Left ventricle myocardium superior (tissue), 1 donor: ENCODE measurements around the gene POMGNT1. TPM values are rescaled to one million over a fixed set of nuclear protein-coding genes. Genes with fewer than 3 reads are reported as not detected.

Experiments
- ATAC-seq: fragments of 200-7000 bp; cut with Tn5 transposase; one replicate; pipeline ENCODE4 v1.9.1; 2020; ENCODE audit warnings: mild to moderate bottlenecking, moderate library complexity
- DNase-seq: peaks from one replicate; pipeline ENCODE4 v3.0.0-alpha.2; 2020
- intact Hi-C: fragments of 100-400 bp; cut with micrococcal nuclease; formaldehyde crosslinking; loops from one replicate; pipeline ENCODE4 v1.11.0; 2022
- total RNA-seq: library from RNA; stranded (reverse); fragmentation: NEBNext Ultra II Directional; extraction: Animal tissue kit (Norgen Biotek cat#: 25700); gene quantifications from one replicate; pipeline ENCODE4 v1.2.1, GENCODE V29; 2021
- donor health status: DM: no; HTN: yes; CAD: no; lungs with severe emphysema.

POMGNT1 gene
- total RNA-seq, 1 donor from 2014 or later = 137 TPM

DNA sequence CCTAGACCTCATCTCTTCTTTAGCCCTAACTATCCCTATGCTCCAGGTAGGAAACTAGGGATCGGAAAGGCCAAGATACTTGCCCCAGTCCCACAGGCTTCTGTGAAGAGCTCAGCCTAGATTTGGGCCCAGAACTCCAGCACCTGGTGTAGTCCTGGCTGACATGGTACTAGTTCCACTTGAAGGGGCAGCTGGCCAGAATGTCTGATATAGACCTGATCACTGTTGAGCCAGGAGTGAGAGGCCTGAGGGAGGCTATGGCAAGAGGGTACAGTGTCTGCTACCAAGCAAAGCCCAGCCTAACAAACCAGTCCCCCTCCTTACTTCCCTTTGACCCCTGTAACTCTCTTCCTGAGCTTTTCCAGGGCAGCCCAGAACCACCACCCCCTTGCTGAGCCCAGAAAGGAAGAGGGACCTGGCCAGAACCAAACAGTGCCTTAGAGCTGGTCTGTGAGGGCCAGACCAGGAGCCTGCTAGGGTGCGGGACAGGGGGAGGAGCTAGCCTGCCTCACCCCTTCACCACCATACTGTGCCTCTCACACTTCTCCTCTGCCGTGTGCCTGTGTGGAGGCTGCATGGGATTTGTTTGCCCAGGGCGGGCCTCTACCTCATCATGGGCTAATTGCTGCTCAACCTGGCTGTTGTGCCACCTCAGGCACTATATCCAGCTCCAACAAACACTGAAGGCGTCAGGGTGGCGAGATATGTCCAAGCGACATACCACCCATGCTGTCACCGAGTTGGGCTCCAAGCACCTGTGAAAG lies 10.9 kb downstream of the POMGNT1 start:
- no peak for DNase-seq
- peak; percentile 40 for ATAC-seq
- intact Hi-C loops = no loop called here

DNA sequence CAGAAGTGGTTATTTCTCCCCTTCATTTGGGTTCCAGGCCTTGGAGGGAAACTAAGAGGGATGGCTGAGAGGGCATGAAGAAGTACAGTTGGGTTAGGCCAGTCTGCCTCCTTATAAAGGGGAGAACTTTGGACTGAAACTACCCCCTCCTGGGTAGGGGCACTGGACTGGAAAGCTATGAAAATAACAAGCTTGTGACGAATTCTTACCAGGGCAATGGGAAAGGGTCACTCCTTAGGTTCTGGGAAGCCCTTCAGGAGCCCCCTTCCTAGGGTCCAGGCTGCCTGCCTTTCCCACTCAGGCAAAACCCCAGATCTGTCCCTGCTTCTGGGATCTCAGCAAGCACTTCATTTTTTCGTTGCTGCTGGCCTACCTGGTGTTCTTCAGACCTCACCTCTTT lies 12.2 kb downstream of the POMGNT1 start:
- intact Hi-C loops = no loop called here
- DNase-seq (no peak), ATAC-seq (no peak)

DNA sequence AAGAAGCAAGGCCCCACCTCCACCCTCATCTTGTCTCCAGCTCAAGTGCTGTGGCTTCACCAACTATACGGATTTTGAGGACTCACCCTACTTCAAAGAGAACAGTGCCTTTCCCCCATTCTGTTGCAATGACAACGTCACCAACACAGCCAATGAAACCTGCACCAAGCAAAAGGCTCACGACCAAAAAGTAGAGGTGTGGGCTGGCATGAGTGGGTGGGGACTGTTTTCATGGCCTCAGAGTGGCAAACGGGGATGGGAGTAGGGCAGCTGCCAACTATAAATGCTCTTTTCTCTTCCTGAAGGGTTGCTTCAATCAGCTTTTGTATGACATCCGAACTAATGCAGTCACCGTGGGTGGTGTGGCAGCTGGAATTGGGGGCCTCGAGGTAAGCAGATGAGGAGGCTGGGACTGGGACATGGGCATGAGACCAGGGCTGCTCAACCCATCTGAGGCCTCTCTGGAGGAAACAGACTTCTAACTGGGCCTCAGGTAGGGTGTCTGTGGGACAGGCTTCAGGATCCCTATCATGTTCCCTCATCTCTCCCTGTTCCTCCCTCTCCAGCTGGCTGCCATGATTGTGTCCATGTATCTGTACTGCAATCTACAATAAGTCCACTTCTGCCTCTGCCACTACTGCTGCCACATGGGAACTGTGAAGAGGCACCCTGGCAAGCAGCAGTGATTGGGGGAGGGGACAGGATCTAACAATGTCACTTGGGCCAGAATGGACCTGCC lies 13.1 kb downstream of the POMGNT1 start:
- DNase-seq (no peak), ATAC-seq (no peak)
- intact Hi-C loops = no loop called here

DNA sequence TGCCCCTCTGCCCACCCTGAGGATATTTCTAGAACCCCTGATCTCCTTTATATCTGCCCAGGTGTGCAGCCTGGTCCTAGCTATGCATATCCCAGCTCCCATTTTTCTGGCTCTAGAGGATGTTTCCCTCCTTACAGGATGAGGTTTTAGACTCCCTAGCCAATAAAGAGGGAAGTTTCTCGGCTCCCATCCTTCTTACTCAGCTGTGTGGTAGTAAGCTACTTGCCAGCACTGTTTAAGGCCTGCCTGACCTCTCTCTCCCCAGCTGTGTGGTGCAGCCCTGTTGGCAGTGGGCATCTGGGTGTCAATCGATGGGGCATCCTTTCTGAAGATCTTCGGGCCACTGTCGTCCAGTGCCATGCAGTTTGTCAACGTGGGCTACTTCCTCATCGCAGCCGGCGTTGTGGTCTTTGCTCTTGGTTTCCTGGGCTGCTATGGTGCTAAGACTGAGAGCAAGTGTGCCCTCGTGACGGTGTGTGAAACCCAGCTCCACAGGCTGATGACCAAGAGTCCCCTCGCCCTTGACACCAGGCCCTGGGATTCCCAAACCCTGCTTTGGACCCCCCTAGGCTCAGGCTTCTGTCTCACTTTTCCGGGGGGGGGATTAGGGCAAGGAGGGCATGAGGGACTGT lies 14.2 kb downstream of the POMGNT1 start:
- intact Hi-C loops = no loop called here
- ATAC-seq = no peak
- DNase-seq = no peak

DNA sequence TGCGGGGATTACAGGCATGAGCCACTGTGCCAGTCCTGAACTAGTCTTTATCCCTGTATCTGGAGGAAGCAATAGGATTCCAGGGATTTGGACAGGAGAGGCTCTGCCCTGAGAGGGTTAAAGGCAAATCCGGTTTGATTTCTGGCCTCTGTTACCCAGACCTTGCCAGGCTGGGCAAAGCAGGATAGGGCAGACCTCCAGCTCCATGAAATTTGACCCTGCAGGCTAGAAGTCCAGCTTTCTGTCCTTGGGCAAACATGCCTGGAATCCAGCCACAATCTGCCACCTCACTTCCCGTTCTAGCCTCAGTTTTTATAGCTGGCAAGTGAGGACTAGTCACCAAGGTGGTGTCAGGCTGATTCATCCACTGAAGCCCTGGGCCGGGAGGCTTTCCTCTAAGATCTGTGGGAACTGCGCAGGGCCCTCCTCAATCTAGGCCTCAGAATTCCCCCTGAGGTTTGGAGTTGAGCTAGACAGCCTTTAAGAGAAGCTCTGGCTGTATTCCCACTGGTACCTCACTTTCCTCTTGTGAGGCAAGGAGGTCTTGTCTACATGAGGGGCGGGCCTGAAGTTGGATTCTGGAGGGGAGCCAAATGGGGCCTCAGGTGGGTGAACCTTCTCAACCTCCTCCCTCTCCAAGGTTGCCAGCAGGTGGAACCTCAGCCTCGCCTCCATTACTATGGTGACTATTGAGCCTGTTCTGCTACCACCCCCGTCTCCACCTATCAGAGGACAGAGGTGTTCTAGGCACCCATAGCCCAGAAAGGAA lies 15.0 kb downstream of the POMGNT1 start:
- intact Hi-C loops = no loop called here
- peak; percentile 69 for DNase-seq
- peak; percentile 73 for ATAC-seq

DNA sequence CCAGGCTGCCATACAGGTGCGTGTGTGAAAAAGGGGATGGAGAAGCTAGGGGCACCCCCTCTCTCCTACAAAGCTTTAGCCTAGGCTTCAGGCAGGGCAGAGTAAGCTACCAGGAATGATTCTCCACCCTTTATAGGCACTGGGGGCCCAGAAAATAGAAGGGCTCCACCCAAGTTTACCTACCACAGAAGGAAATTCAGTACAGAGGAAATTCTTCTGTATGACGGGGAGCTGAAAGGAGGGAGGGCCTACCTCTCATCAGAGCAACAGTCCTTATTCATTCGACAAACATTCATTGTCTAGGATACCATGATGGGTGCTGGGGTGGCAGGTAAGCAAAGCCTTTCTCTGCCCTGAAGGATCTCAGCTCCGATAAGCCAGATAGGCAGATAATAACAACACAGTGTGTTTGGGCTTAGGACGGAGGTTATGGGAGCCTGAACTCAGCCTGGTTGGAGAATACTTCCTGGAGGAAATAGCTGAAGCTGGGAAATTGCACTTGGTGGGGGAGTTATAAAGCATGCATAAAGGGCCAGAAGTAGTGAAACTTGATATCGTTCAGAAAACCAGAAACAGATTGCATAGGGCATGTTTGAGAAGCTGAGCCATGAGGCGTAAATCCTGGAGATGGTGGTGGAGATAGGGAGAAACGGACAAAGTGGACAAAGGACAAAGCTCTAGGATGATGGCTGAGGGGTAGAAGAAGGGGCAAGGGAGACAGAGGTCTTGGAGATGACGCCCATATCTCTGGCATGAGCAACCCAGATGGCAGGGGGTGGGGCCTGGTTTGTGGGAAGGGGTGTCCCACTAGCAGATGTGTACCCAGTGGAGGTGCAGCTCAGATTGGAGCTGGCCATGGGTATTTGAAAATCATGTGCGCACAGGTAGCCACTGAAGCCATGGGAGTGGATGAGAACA lies 16.6 kb downstream of the POMGNT1 start:
- DNase-seq = no peak
- ATAC-seq = no peak
- intact Hi-C loops = no loop called here

DNA sequence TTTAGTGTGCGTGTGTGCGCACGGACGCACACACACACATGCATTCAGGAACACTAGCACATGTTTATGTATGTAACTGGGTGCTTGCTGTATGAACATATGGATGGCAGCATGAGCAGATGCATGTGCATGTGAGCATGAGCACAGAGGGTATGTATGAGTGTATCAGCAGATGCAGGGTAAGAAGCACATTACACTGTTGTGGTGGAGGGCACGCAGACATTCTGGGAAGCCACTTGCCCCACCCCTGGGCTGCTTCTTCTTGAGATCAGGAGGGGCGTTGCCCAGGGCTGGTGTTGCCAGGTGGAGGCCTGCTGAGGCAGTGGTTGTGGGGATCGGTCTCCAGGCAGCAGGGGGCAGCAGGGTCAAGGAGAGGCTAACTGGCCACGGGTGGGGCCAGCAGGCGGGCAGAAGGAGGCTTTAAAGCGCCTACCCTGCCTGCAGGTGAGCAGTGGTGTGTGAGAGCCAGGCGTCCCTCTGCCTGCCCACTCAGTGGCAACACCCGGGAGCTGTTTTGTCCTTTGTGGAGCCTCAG lies 18.1 kb downstream of the POMGNT1 start:
- intact Hi-C loops = no loop called here
- ATAC-seq (peak; percentile 8), DNase-seq (no peak)

DNA sequence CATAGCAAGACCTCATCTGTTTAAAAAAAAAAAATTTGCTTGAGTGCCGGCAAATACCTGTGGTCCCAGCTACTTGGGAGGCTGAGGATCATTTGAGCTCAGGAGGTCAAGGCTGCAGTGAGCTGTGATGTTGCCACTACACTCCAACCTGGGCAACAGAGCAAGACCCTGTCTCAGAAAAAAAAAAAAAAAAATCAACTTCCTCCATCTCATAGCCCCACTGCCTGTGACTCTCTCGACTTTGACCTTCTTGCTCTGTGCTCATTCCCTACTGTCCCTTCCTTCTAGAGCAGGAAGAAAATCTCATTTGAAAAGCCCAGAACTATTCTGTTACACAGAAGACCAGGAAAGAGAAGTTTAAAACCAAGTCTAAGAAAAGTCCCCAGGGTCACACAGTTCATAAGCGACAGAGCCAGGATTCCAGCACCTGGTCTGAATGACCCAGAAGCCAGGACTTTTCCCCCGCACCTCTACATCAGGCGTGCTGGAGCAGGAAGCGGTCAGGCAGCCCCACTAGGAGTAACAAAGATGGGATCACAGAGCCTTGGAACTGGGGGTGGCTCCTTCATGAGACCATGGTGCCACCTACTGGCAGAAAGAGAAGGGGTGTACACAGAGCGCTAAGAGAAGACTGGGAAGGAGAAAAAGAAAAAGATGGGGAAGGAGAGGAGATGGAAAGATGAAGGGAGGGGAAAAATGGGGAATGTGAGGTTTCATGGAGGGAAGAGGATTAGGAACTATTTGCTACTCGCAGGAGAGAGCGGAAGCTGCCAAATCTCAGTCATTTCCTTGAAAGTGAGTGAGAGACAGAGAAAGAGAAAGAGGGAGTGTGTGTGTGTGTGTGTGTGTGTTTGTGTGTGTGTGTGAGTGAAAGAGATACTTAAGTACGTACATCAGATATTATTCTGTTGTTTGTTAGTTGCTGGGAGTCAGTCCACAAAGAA lies 18.8 kb downstream of the POMGNT1 start:
- DNase-seq (peak; percentile 68), ATAC-seq (peak; percentile 78)
- intact Hi-C loops = loop anchor here (2.0 to 5.0 kb wide), 2 partner anchors 47 to 143 kb away; partner anchors contain the start of gene PIK3R3

DNA sequence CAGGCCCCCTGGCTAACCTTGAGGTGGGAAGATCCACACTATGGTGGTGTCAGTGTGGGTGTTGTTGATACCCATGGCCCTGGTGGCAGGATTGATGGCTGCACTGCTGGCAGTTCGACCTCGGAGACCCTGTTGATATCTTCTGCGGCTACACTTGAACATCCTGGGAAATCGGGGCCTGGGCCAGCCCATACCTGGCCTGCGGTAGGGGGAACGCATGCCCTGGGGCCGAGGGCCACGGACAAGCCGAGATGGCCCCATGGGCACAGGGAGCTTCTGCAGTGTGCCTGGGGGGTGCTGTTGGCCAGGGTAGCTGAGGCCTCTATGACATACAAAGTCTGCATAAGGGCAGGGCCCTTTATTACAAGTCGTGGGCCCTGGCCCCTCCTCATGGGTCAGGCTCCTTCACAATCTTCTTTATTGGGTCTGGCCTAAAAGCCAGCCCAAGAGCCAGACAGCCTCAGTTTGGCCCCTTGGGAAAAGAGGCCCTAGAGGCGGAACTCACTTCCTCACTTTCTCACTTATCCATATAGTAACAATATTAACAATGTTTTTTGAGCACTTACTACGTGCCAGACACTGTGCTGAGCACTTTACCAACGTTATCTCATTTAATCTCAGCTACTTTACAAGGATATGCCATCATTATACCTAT lies 21.9 kb downstream of the POMGNT1 start, which contains the start of gene P3R3URF:
Gene P3R3URF, minus strand, starts transcription at position 278 of the 655 bp plus-strand sequence. Its CDS starts 17 bp downstream, at position 261.
- no peak for DNase-seq
- ATAC-seq = no peak
- intact Hi-C loops = loop anchor here (5.0 kb wide), 1 partner anchor 44 kb away; the partner anchor contains the start of gene PIK3R3

DNA sequence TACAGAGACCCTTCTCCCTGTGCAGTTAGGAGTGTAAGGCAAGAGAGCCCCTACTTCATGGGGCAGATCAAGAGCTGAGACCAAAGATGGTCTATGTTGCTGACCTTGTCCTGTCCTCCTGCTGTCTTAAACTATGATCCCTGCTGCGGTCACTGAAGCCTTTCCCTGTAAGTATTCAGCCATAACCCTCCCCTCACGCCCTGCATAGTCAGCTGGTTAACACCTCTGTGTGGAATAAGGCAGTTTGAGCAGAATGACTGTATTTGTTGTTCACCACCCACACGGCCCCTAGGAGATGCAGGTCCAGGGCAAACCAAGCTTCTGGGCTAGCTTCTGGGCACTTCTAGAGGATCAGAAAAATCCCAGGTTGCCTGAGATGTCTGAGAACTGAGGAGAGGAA lies 23.0 kb downstream of the POMGNT1 start:
- ATAC-seq = no peak
- DNase-seq = no peak
- intact Hi-C loops = loop anchor here (5.0 kb wide), 1 partner anchor 43 kb away; the partner anchor contains the start of gene PIK3R3

DNA sequence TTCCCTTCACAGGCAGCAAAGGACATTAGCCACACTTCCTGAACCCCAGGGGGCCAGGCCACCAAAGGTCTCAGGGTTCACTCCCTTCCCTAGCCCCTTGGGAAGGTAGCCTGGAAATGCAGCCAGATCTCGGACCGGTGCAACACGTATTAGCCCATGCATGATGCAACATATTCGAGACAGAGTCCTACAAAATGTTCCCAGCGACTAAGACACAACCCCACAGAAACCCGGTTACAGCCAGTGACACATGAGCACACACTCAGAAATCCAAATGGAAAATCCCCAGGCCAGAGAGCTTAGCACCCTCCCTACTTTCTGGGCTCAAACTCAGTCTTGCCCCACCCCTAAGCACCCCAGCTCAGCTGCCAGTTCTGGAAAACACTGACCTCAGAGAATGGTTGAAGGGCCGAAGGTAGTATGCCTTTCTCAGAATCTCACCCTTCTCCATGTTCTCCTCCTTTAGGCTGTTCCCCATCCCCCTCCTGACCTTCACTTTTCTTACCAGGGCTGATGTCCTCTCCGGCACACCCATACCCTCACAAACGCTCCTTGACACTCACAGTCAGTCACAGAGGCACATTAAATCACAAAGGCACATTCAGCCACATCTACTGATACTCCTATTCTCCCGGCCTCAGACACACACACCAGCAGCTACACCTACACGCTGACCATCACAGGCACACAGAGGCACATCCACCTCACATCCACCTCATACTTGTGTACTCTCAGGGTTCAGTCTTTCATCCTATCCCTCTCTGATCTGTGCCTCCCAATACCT lies 23.6 kb downstream of the POMGNT1 start, which contains the start of gene TSPAN1:
Gene TSPAN1, plus strand, starts transcription at position 640 of the 784 bp plus-strand sequence. CDS start 6,021 bp downstream, outside the sequence.
- intact Hi-C loops = loop anchor here (5.0 kb wide), 1 partner anchor 42 kb away; the partner anchor contains the start of gene PIK3R3
- DNase-seq (peak; percentile 48), ATAC-seq (peak; percentile 53)

DNA sequence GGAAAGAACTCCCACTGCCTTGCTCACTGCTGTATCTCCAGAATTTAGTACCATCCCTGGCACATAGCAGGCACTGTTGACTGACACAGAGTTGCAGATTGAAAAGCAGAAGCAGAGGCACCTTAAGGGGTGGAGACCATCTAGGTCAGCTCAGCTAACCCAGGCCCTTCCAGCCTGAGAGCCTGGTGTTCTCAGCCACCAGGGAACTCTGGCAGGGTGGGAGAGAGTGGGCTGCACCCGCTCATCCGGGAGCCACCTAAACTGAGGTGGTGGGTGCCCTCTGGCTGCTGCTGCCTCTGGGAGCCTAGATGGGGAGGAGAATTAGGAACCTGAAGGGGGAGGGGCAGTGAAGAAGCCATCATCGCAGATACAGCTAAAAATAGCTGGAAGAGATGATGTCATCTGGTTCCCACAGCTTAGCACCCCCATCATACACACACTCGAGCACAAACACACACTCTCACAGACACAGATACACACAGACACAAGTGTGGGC lies 24.8 kb downstream of the POMGNT1 start:
- ATAC-seq = peak; percentile 40

DNA sequence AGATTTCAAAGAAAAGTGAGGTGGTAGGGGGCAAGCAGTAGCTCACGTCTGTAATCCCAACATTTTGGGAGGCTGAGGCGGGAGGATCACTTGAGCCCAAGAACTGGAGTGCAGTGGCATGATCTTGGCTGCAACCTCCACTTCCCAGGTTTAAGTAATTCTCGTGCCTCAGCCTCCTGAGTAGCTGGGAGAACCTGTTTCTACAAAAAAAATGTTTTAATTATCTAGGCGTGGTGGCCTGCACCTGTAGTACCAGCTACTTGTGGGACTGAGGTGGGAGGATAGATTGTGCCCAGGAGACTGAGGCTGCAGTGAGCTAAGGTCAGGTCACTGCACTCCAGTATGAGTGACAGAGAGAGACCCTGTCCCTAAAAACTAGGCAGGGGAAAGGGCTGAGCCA lies 25.9 kb downstream of the POMGNT1 start:
- DNase-seq = no peak
- intact Hi-C loops = no loop called here
- ATAC-seq = no peak

More for the DNA sequence above, 24.8 kb downstream of the POMGNT1 start:
- intact Hi-C loops = no loop called here
- DNase-seq = no peak

DNA sequence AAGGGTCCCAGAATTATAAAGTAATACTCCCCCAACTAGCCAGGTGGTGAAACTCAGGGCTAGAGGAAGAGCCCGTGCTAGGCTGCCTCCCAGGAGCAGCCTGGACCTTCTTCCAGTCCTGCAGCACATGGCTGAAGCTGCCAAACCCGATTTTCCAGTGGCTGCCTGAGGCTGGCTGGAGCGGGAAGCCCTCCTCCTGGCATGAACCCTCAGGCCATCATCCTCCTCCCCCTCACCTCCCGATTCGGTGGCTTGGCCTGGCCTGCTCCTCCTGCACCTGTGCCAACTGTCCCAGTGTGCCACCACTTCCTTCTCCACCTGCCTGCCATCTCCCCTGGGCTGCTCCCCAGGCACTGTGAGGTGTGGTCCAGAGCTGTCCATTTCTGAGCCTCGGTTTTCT lies 26.4 kb downstream of the POMGNT1 start:
- ATAC-seq (peak; percentile 12), DNase-seq (no peak)
- intact Hi-C loops = no loop called here

DNA sequence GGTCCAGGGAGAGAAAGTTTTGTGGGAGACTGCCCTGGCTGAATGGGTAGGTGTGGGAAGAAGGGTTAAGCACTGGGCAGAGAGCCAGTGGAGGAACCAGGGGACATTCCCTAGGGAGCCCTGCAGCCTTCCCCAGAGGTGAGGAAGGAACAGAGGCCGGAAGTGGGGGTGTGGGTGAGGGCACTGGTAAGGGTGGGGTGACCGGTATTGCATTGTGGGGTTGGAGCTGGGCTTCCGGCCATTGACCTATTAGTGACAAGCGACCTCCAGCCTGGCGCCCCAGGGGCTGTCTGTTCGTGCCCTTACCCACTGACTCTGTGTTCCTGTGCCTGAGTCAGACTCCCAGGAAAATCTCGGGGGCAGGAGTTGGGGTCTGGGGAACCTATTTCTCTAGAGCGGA lies 26.9 kb downstream of the POMGNT1 start:
- peak; percentile 30 for ATAC-seq
- DNase-seq = peak; percentile 44
- intact Hi-C loops = no loop called here
